Right lobe of liver (tissue), 4 donors: ENCODE measurements around the gene SLC25A12.

Experiments
- POLR2A ChIP-seq: fragments of 450-650 bp; IDR thresholded peaks from one replicate; pipeline ENCODE4 v1.6.1; 2017; ENCODE audit warnings: antibody characterized with exemption, mild to moderate bottlenecking
- TF ChIP-seq, protein P1 (sequence below), 4 donors: fragments of 200-600 bp in 3 of 4; fragments of 450-650 bp in 1 of 4; IDR thresholded peaks; one replicate each; pipeline versions ENCODE4 v1.5.1 to v1.8.0; 2016 to 2022; ENCODE audit warnings: antibody characterized with exemption in 4 of 4, mild to moderate bottlenecking in 2 of 4
- donor health status: DM: no; HTN: no; CAD: no.
- donor health status: DM: no; HTN: no; CAD: no.
- donor health status: DM: no; HTN: yes; CAD: no.

DNA sequence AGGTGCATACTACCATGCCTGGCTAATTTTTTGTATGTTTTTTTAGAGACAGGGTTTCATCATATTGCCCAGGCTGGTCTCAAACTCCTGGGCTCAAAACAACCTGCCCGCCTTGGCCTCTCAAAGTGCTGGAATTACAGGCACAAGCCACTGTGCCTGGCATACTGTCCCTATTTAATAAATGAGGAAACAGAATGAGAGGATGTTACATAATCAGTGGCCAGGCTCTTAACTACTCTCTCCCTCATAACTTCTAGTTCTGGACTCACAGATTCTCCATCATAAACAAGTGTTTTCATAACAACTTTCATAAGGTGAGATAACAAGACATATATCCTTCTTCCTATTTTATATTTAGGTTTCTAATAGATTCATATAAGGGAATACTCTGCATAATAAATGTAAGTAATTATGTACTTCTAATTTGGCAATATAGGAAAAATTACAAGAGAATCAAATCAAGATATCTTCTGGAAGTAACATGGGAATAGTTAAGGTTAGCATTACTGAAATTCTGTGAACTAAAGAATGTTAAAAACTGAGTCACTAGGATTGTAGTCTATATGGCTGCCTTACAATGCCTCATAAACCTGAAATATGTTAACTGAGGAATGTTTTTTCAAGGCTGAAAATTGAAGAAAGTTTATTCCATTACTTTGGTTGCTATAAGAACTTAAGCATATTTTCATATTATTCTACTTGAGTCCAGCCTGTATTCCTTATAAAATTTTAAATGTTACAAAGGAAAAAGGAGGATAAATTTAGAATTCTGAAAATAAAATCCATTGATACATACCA lies 71.3 kb downstream of the SLC25A12 start:
- TF ChIP-seq, protein P1, sequence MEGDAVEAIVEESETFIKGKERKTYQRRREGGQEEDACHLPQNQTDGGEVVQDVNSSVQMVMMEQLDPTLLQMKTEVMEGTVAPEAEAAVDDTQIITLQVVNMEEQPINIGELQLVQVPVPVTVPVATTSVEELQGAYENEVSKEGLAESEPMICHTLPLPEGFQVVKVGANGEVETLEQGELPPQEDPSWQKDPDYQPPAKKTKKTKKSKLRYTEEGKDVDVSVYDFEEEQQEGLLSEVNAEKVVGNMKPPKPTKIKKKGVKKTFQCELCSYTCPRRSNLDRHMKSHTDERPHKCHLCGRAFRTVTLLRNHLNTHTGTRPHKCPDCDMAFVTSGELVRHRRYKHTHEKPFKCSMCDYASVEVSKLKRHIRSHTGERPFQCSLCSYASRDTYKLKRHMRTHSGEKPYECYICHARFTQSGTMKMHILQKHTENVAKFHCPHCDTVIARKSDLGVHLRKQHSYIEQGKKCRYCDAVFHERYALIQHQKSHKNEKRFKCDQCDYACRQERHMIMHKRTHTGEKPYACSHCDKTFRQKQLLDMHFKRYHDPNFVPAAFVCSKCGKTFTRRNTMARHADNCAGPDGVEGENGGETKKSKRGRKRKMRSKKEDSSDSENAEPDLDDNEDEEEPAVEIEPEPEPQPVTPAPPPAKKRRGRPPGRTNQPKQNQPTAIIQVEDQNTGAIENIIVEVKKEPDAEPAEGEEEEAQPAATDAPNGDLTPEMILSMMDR (IDR thresholded peaks at IDR 0.05), result no peak
- no peak for TF ChIP-seq POLR2A
